ENCODE measurements around the gene PDLIM5.

DNA sequence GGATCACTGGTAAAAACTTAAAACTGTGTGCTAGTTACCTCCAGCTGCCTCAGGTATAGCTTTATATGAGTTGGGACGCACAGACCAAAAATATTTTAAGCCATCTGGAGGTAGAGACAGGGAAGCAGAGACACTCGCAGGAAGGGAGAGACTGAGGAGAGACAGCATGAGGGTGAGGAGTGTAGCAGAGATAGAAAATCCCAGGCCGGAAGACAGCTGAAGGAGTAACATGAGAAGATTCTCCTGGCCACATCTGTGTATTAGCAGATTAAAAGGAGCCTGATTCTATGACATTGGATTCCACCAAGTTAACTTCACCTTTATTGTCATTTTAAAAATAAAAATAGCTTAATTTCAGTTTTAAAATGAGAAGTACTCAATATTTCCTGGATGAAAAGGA is 84.3 kb downstream of the PDLIM5 start:
- TF ChIP-seq, protein P1, sequence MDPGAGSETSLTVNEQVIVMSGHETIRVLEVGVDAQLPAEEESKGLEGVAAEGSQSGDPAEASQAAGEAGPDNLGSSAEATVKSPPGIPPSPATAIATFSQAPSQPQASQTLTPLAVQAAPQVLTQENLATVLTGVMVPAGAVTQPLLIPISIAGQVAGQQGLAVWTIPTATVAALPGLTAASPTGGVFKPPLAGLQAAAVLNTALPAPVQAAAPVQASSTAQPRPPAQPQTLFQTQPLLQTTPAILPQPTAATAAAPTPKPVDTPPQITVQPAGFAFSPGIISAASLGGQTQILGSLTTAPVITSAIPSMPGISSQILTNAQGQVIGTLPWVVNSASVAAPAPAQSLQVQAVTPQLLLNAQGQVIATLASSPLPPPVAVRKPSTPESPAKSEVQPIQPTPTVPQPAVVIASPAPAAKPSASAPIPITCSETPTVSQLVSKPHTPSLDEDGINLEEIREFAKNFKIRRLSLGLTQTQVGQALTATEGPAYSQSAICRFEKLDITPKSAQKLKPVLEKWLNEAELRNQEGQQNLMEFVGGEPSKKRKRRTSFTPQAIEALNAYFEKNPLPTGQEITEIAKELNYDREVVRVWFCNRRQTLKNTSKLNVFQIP (CRISPR knock-in tag; IDR thresholded peaks at IDR 0.05; ENCODE audit: borderline replicate concordance, low read depth): no peak
- TF ChIP-seq, protein P2, sequence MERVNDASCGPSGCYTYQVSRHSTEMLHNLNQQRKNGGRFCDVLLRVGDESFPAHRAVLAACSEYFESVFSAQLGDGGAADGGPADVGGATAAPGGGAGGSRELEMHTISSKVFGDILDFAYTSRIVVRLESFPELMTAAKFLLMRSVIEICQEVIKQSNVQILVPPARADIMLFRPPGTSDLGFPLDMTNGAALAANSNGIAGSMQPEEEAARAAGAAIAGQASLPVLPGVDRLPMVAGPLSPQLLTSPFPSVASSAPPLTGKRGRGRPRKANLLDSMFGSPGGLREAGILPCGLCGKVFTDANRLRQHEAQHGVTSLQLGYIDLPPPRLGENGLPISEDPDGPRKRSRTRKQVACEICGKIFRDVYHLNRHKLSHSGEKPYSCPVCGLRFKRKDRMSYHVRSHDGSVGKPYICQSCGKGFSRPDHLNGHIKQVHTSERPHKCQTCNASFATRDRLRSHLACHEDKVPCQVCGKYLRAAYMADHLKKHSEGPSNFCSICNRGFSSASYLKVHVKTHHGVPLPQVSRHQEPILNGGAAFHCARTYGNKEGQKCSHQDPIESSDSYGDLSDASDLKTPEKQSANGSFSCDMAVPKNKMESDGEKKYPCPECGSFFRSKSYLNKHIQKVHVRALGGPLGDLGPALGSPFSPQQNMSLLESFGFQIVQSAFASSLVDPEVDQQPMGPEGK (CRISPR knock-in tag; IDR thresholded peaks at IDR 0.05; ENCODE audit: borderline replicate concordance): no peak
- TF ChIP-seq ARNTL (CRISPR knock-in tag; IDR thresholded peaks at IDR 0.05; ENCODE audit: borderline replicate concordance, low read depth): no peak
- TF ChIP-seq GLIS3 (CRISPR knock-in tag; IDR thresholded peaks at IDR 0.05): no peak
- TF ChIP-seq TOX (CRISPR knock-in tag; IDR thresholded peaks at IDR 0.05; ENCODE audit: borderline replicate concordance): no peak
- TF ChIP-seq ZFP3 (CRISPR knock-in tag; IDR thresholded peaks at IDR 0.05): no peak
- TF ChIP-seq CSDC2 (CRISPR knock-in tag; IDR thresholded peaks at IDR 0.05): no peak
- TF ChIP-seq ZC3H10 (CRISPR knock-in tag; IDR thresholded peaks at IDR 0.05): no peak

Data from SK-N-SH treated with all-trans-retinoic acid at 6 μM for 48 hours (cell line).